H9 (cell line): ENCODE measurements around the gene ANKRD28. TPM values are rescaled to one million over a fixed set of nuclear protein-coding genes. Genes with fewer than 3 reads are reported as not detected.

Source experiments
- DNase-seq: peaks from one replicate; pipeline ENCODE4 v3.0.0-alpha.2; 2017
- H2AFZ ChIP-seq: one replicate; pipeline ENCODE4 v1.6.1; 2013; ENCODE audit warnings: mild to moderate bottlenecking, low read length, control low read depth, moderate library complexity
- H2AK5ac ChIP-seq: 2 replicates; pipeline ENCODE4 v1.6.1; 2013; ENCODE audit warnings: low read length, control low read depth, mixed read lengths; ENCODE audit not compliant: insufficient read length
- H2BK120ac ChIP-seq: one replicate; pipeline ENCODE4 v1.6.1; 2013; ENCODE audit warnings: low read depth, mild to moderate bottlenecking, low read length, control low read depth, inconsistent platforms; ENCODE audit not compliant: poor library complexity, severe bottlenecking
- H2BK12ac ChIP-seq: 2 replicates; pipeline ENCODE4 v1.6.1; 2013; ENCODE audit warnings: low read length, control low read depth, mixed read lengths, low read depth; ENCODE audit not compliant: insufficient read length
- H2BK15ac ChIP-seq: 2 replicates; pipeline ENCODE4 v1.6.1; 2013; ENCODE audit warnings: low read depth, low read length, control low read depth
- H2BK20ac ChIP-seq: one replicate; pipeline ENCODE4 v1.6.1; 2013; ENCODE audit warnings: low read depth, mild to moderate bottlenecking, low read length, control low read depth, inconsistent platforms; ENCODE audit not compliant: poor library complexity, severe bottlenecking
- H2BK5ac ChIP-seq: 2 replicates; pipeline ENCODE4 v1.6.1; 2013; ENCODE audit warnings: low read length, control low read depth, mixed read lengths; ENCODE audit not compliant: insufficient read length
- H3K14ac ChIP-seq: 2 replicates; pipeline ENCODE4 v1.6.1; 2013; ENCODE audit warnings: low read length, control low read depth; ENCODE audit not compliant: insufficient read depth
- H3K18ac ChIP-seq: 2 replicates; pipeline ENCODE4 v1.6.1; 2013; ENCODE audit warnings: low read depth, mild to moderate bottlenecking, mixed read lengths, low read length, control low read depth; ENCODE audit not compliant: insufficient read length
- H3K23ac ChIP-seq: 2 replicates; pipeline ENCODE4 v1.6.1; 2013; ENCODE audit warnings: low read length, control low read depth, mixed read lengths, low read depth; ENCODE audit not compliant: insufficient read length
- H3K23me2 ChIP-seq: 2 replicates; pipeline ENCODE4 v1.6.1; 2013; ENCODE audit warnings: low read depth, mild to moderate bottlenecking, mixed read lengths, low read length, control low read depth; ENCODE audit not compliant: insufficient read length, poor library complexity, severe bottlenecking
- H3K27ac ChIP-seq: 2 replicates; pipeline ENCODE4 v1.5.1; 2013; ENCODE audit warnings: low read length, control low read depth, mixed read lengths, low read depth; ENCODE audit not compliant: insufficient read length
- H3K27me3 ChIP-seq: 2 replicates; pipeline ENCODE4 v1.6.1; 2013; ENCODE audit warnings: low read length, control low read depth, inconsistent platforms; ENCODE audit not compliant: insufficient read depth
- H3K4ac ChIP-seq: 2 replicates; pipeline ENCODE4 v1.6.1; 2013; ENCODE audit warnings: low read depth, mild to moderate bottlenecking, control low read depth, inconsistent platforms, low read length, moderate library complexity
- H3K4me1 ChIP-seq: 2 replicates; pipeline ENCODE4 v1.6.1; 2013; ENCODE audit warnings: low read length, control low read depth, inconsistent platforms; ENCODE audit not compliant: insufficient read depth
- H3K4me2 ChIP-seq: 2 replicates; pipeline ENCODE4 v1.6.1; 2013; ENCODE audit warnings: low read length, control low read depth, mixed read lengths; ENCODE audit not compliant: insufficient read length, insufficient read depth
- H3K56ac ChIP-seq: 2 replicates; pipeline ENCODE4 v1.6.1; 2013; ENCODE audit warnings: low read depth, mild to moderate bottlenecking, mixed read lengths, low read length, control low read depth; ENCODE audit not compliant: insufficient read length
- H3K79me1 ChIP-seq: 2 replicates; pipeline ENCODE4 v1.6.1; 2013; ENCODE audit warnings: low read depth, mild to moderate bottlenecking, moderate library complexity, low read length, control low read depth, inconsistent platforms; ENCODE audit not compliant: insufficient read depth, poor library complexity, severe bottlenecking
- H3K79me2 ChIP-seq: 2 replicates; pipeline ENCODE4 v1.6.1; 2013; ENCODE audit warnings: low read length, control low read depth, inconsistent platforms; ENCODE audit not compliant: insufficient read depth
- H3K9ac ChIP-seq: 2 replicates; pipeline ENCODE4 v1.6.1; 2013; ENCODE audit warnings: low read length, control low read depth, mixed read lengths; ENCODE audit not compliant: insufficient read length; ENCODE audit errors: extremely low read depth
- H3K9me3 ChIP-seq: one replicate; pipeline ENCODE4 v1.6.1; 2013; ENCODE audit warnings: low read depth, low read length, inconsistent platforms; ENCODE audit not compliant: control insufficient read depth
- H3T11ph ChIP-seq: one replicate; pipeline ENCODE4 v1.6.1; 2013; ENCODE audit warnings: mild to moderate bottlenecking, low read length, control low read depth, inconsistent platforms
- H4K20me1 ChIP-seq: one replicate; pipeline ENCODE4 v1.6.1; 2013; ENCODE audit not compliant: control insufficient read depth, insufficient read length, insufficient read depth
- H4K5ac ChIP-seq: 2 replicates; pipeline ENCODE4 v1.6.1; 2013; ENCODE audit warnings: low read depth, mild to moderate bottlenecking, mixed read lengths, low read length, control low read depth; ENCODE audit not compliant: insufficient read length
- H4K8ac ChIP-seq: replicated peaks from 2 replicates; pipeline ENCODE4 v1.6.1; 2013; ENCODE audit warnings: low read length, control low read depth, mixed read lengths, low read depth; ENCODE audit not compliant: insufficient read length
- H4K91ac ChIP-seq: 2 replicates; pipeline ENCODE4 v1.6.1; 2013; ENCODE audit warnings: low read depth, mild to moderate bottlenecking, moderate library complexity, mixed read lengths, low read length, control low read depth; ENCODE audit not compliant: insufficient read length
- H3K27ac Mint-ChIP-seq, 3 experiments: 2 replicates in 2 of 3; 3 replicates in 1 of 3; pipeline ENCODE4 v1.8.0; 2020 to 2021; ENCODE audit warnings: mixed read lengths in 3 of 3, mild to moderate bottlenecking in 1 of 3, moderate library complexity in 1 of 3
- H3K27me3 Mint-ChIP-seq: 2 replicates; pipeline ENCODE4 v1.8.0; 2021; ENCODE audit warnings: low read depth, mild to moderate bottlenecking, moderate library complexity, mixed read lengths
- H3K36me3 Mint-ChIP-seq, 3 experiments: 2 replicates in 2 of 3; 3 replicates in 1 of 3; pipeline ENCODE4 v1.8.0; 2020 to 2021; ENCODE audit warnings: low read depth in 3 of 3, mixed read lengths in 3 of 3; ENCODE audit not compliant: insufficient read depth in 1 of 3
- H3K4me1 Mint-ChIP-seq, 2 experiments: 2 replicates each; pipeline ENCODE4 v1.8.0; 2020; ENCODE audit warnings: mixed read lengths in 2 of 2
- H3K4me3 Mint-ChIP-seq, 2 experiments: 2 replicates in 1 of 2; 3 replicates in 1 of 2; pipeline ENCODE4 v1.8.0; 2020 to 2021; ENCODE audit warnings: mild to moderate bottlenecking in 2 of 2, mixed read lengths in 2 of 2, moderate library complexity in 1 of 2
- H3K9me3 Mint-ChIP-seq, 2 experiments: 2 replicates in 1 of 2; 3 replicates in 1 of 2; pipeline ENCODE4 v1.8.0; 2020; ENCODE audit warnings: mild to moderate bottlenecking in 2 of 2, mixed read lengths in 2 of 2, moderate library complexity in 1 of 2
- CTCF ChIP-seq: fragments of 200-600 bp; sonication (generic); conservative IDR thresholded peaks from 3 replicates; pipeline ENCODE4 v1.8.0; 2021; ENCODE audit warnings: antibody characterized with exemption, mild to moderate bottlenecking
- WGBS: extraction: QIAGEN DNeasy Blood & Tissue Kit; methylation state at CpG from one replicate; pipeline ENCODE4 v1.1.7; 2013; ENCODE audit warnings: missing lambda C conversion rate, low lambda C conversion rate, mixed read lengths; ENCODE audit not compliant: insufficient read length; ENCODE audit errors: extremely low coverage; 5-methylcytosine and 5-hydroxymethylcytosine counted together
- total RNA-seq: library from RNA; stranded (reverse); gene quantifications from 2 replicates; pipeline ENCODE4 v1.2.1, GENCODE V29; 2021

Gene ANKRD28
- total RNA-seq, 1 experiment from 2014 or later: 59.0 TPM

GRCh38 chr3:15714448-15714847 lies 83.3 kb downstream of the ANKRD28 start:
- Histone ChIP-seq H3K23ac (no peak overlapping the region), H3K9ac (no peak overlapping the region), H2AK5ac (no peak overlapping the region), H4K91ac (no peak overlapping the region), H4K8ac (no peak overlapping the region), H2BK15ac (no peak overlapping the region), H3K4ac (no peak overlapping the region), H3K79me2 (no peaks in the 10 kb centered on the region), H2BK12ac (no peak overlapping the region), H2BK20ac (no peak overlapping the region), H3K27ac (no peak overlapping the region), H3K18ac (no peak overlapping the region), H3K27me3 (no peaks in the 10 kb centered on the region), H2BK120ac (no peak overlapping the region), H4K20me1 (no peaks in the 10 kb centered on the region), H3K23me2 (no peaks in the 10 kb centered on the region), H4K5ac (no peak overlapping the region), H3K9me3 (no peaks in the 10 kb centered on the region), H3K4me2 (no peak overlapping the region), H3K56ac (no peak overlapping the region), H3K14ac (no peak overlapping the region), H2BK5ac (no peak overlapping the region), H3T11ph (no peak overlapping the region), H2AFZ (no peak overlapping the region), H3K79me1 (no peaks in the 10 kb centered on the region), H3K4me1 (no peaks in the 10 kb centered on the region)
- TF ChIP-seq CTCF: no peak
- DNase-seq: no peak
- Mint-ChIP-seq H3K27me3 (no peaks in the 10 kb centered on the region), H3K4me1 (no peaks in the 10 kb centered on the region), H3K4me3 (no peak overlapping the region), H3K9me3 (no peaks in the 10 kb centered on the region), H3K36me3 (peaks cover 5 to 25% (median 20%) of the 10 kb centered on the region in 3 experiments; a peak in 5 of 7 replicates), H3K27ac (no peak overlapping the region)
- no CpG with 5 or more reads among the region's 4 CpGs for WGBS
